Stimulated activated CD4-positive, alpha-beta T cell treated with anti-CD3 and anti-CD28 coated beads, Interleukin-4, amount 100 ng/mL, for 4 hours (primary cell): ENCODE measurements around the gene DCN.
A peak's percentile ranks its signal among the peaks of the same experiment; 100 is the strongest.

Experiments used
- DNase-seq, 2 experiments: peaks; one replicate each; pipeline ENCODE4 v3.0.0-alpha.2; 2020

Gene DCN

GRCh38 chr12:91133871-91134270 is 48.7 kb downstream of the DCN start:
- DNase-seq, result no peak

GRCh38 chr12:91129662-91130362 is 52.8 kb downstream of the DCN start:
- no peak for DNase-seq

GRCh38 chr12:91127751-91128150 is 54.9 kb downstream of the DCN start:
- DNase-seq, result no peak

DNA sequence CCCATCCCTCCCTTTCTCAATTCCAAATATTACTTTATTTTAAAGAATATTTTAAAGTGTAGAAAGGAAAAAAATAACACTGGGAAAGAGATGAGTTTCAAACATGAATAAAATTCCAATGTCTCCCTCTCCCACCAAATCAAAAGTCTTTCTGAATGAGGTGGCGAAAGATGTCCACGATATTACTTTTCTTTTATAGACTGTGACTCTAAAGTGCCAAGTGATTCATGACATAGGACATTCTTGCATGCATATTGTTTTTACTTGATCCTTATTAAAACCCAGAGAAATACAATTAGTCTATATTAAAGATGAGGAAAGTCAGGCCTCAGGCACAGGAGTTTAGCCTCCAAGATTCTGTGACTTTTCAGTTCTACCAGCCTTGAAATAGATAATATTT is 55.3 kb downstream of the DCN start:
- DNase-seq, result no peak

- no peak for DNase-seq
Observed at GRCh38 chr12:91126516-91126915, 56.1 kb downstream of the DCN start.

GRCh38 chr12:91123236-91123916 is 59.2 kb downstream of the DCN start:
- no peak for DNase-seq

DNA sequence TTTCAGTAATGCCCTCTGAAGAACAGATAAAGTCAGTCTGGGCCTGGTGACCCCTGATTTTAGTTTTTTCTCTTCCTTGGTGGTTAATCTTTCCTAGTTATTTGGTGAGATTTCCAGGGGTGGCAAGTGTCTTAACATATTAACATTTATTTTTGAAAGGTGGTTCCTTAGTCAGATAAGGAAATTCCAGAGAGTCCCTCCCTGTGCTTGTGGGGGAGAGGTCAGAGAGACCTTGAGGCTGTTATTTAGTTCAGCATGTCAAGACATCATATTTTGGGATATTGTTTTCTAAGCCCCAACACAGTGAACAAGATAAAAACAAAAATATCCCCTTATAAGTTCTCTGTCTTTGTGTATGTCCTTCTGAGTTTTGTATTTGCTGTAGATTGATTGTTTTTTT is 61.8 kb downstream of the DCN start:
- no peak for DNase-seq

GRCh38 chr12:91119089-91119488 is 63.5 kb downstream of the DCN start:
- no peak for DNase-seq

DNA sequence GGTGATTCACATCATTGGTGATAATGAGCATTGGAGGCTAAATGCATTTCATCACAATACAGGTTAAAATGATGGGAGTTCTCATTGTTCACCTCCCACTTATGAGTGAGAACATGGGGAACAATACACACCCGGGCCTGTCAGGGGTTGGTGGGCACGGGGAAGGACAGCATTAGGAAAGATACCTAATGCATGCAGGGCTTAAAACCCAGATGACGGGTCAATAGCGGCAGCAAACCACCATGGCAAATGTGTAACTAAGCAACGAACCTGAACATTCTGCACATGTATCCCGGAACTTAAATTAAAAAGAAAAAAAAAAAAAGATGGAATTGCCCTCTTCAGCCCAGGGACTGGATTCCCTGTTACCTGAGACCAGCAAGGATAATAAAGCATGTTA is 69.0 kb downstream of the DCN start:
- DNase-seq, result no peak

DNA sequence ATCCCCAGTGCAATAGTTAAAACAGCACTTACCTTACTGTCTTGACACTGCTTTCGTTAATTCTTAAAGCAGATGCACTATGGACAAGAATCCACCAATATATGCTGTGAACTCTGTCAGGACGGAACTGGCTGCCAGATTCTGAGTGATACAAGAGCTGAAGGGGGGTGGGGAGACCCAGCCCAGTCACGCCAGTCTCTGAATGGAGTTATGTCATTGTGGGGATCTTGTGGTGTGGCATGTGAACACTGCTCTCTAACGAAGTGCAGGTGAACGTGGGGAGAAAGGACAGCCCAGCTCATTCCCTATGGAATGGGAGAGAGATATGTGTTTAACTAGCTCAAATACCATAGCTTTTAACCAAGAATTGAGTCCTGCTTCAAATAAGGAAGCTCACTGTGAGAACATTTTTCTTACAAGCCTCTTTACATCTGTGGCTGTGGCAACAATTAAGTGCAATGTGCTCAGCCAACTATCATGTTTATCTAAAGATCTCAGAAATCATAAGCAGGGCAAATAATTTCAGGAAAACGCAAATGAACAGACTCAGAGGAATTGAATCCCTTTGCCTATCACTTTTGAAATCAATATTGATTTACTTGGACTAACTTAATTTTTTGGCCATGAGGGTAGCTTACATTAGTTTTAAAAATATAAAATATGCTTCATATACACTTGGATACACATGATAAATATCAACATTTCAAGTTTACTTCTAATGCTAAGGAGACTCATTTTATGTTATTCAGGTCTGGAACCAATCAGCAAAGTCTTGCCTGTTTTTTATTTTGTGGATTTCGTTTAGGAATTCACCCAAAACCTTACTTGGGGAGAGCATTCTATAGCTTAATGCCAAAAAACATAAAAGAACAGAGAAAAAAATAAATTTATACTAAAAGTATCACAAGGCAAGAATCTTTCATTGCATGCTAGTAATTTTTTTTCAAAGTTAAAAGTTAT is 71.0 kb downstream of the DCN start, which contains the start of gene LUM:
Gene LUM (minus strand): TSS at position 129 of the 960 bp plus-strand sequence. CDS start 2,515 bp downstream, outside the sequence.
- DNase-seq, result no peak

- DNase-seq, result no peak
Observed at GRCh38 chr12:91110311-91110924, 72.2 kb downstream of the DCN start.

GRCh38 chr12:91109581-91110310 is 72.9 kb downstream of the DCN start:
- no peak for DNase-seq

DNA sequence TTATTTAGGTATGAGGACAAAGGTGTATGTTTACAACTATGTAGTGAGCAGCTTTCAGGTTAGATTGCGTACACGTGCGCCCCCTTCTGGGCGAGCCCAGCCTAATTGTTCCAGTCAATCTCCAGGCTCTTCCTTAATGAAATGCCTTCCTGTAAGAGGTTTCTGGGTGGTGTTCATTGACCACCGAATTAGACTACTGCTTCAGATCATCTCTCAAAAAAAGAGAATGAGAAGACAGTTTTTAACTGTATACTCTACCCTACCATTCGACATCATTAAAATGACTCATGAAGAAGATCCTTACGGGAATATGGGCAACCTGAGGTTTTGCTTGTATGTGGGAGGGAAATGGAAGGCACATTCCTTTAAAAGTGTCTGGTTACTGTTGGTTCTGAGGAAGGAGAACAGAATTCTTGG is 73.5 kb downstream of the DCN start:
- DNase-seq, result peak in 1 of 2 experiments; percentile 33

- no peak for DNase-seq
Observed at GRCh38 chr12:91108196-91108755, 74.3 kb downstream of the DCN start.

- no peak for DNase-seq
Observed at GRCh38 chr12:91106283-91106682, 76.3 kb downstream of the DCN start.

DNA sequence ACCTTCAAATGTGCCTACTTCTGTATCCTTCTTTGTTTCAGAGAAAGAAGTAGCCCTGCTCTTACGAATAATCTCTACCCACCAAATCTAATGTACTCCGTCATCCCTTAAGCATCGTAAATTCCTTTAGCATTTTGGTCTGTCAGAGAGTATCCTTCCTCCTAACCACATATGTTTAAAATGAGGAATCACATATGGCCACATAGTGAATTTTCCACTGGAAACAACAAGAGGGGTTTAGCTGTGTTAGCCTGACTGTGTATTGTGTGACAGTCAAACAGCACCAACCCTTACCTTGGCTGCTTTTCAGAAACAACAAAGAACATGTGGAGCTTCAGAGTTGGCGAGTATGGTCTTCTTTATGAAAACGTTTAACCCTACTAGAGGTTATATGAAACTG is 76.8 kb downstream of the DCN start:
- DNase-seq, result no peak

- DNase-seq, result no peak
Observed at GRCh38 chr12:91104812-91105466, 77.7 kb downstream of the DCN start.

GRCh38 chr12:91103624-91104023 is 79.0 kb downstream of the DCN start:
- DNase-seq, result no peak

GRCh38 chr12:91103101-91103500 is 79.5 kb downstream of the DCN start:
- no peak for DNase-seq

DNA sequence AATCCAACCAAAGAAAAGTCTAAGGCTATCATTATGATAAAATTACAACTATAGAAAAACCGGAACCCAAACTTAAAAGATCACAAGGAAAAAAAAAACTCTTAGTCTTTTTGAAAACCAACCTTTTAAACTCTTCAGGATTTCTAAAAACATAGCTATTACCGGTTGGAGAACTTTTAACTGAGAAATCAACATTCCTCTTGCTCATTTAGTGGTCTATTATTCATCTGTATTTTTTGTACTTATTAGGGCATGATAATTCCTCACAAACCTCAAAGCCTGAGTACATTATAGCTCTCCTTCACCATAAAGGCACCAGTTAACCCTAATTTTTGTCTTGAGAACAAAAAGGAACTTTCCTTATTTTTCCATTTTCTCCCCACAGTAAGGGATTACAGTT is 81.7 kb downstream of the DCN start:
- no peak for DNase-seq

- DNase-seq, result no peak
Observed at GRCh38 chr12:91099836-91100235, 82.8 kb downstream of the DCN start.
